ENCODE results near the gene SKI. TPM values are rescaled to one million over a fixed set of nuclear protein-coding genes. Genes with fewer than 3 reads are reported as not detected.
"Not testable (repeated sequence)": the region's sequence is repeated elsewhere in the genome, so short reads cannot be mapped to it uniquely, and the experiment has no call there.

The SKI gene
- polyA plus RNA-seq, 3 donors: 0.20 to 6.6 (median 0.25) TPM

DNA sequence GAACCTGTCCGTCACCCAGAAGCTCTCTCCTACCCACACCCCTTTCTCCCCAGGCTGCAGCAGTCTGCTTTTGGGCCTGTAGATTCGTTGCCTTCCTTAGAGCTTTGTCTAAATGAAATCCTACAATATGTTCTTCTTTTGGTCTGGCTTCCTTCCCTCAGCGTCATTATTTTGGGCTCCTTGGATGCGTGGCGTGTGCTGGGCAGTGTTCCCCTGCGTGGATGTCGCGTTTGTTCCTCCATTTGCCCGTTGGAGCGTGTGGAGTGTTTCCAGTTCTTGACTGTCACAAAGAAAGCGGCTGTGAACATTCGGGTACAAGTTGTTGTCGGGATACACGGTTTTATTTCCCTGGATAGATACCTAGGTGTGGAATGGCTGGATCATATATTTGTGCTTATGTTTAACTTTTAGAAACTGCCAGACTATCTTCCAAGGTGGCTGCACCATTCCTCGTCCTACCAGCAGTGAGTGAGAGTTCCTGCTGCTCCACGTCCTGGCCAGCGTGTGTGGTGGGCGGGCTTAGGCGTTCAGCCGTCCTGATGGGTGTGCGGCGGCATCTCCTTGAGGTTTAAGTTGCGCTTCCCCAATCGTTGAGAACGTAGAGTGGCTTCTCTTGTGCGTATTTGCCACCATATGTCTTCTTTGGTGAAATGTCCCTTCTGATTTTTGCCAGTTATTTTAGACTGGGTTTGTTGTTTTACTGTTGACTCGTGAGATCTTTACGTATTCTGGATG is 31.7 kb downstream of the SKI start:
- no peaks in the 10 kb centered on the region for H3K27me3 ChIP-seq (ENCODE audit: control insufficient read depth in 2 of 2, insufficient read depth in 2 of 2, low read length in 2 of 2)
- H4K20me1 ChIP-seq (ENCODE audit: insufficient read depth, low read length): peaks cover 93% of the 10 kb centered on the region
- Mint-ChIP-seq H3K27me3 (ENCODE audit: low read depth in 3 of 3) (peaks cover 0 to 2% (median 1%) of the 10 kb centered on the region in 3 donors), H3K9me3 (peaks cover 0 to 9% (median 0%) of the 10 kb centered on the region in 7 donors), H3K36me3 (peaks cover 11 to 21% of the 10 kb centered on the region in 2 donors), H3K27ac (peak overlapping the region in 3 of 7 donors; percentile 56 to 68 (median 59)), H3K4me3 (no peak overlapping the region), H3K4me1 (peaks cover 32% of the 10 kb centered on the region)
- H3K9ac ChIP-seq (ENCODE audit: insufficient read depth, low read length, poor library complexity, severe bottlenecking): no peak overlapping the region
- peaks cover 0 to 16% of the 10 kb centered on the region in 2 donors for H3K9me3 ChIP-seq (replicated peaks in 1 of 2; ENCODE audit: control insufficient read depth in 1 of 2, insufficient read depth in 1 of 2, low read length in 2 of 2)
- peaks cover 88% of the 10 kb centered on the region for H3K79me2 ChIP-seq (ENCODE audit: insufficient read depth, low read length)
- intact Hi-C loops (cut with micrococcal nuclease): loop anchor here (2.0 to 5.0 kb wide), 3 partner anchors 32 to 132 kb away; partner anchors contain the start of genes MORN1 (in 1 of the 2) and RER1 (in 1 of the 2)
- no peak overlapping the region for H3K27ac ChIP-seq (ENCODE audit: low read depth in 1 of 2, low read length in 2 of 2)
- H3K4me3 ChIP-seq (replicated peaks in 1 of 3; ENCODE audit: low read depth in 2 of 3, low read length in 3 of 3): no peak overlapping the region
- peak in 2 of 3 donors; percentile 21 to 22 for DNase-seq
- WGBS (ENCODE audit: insufficient coverage): 67% methylated on average over 19 of the region's 28 CpGs
- TF ChIP-seq, protein P1, sequence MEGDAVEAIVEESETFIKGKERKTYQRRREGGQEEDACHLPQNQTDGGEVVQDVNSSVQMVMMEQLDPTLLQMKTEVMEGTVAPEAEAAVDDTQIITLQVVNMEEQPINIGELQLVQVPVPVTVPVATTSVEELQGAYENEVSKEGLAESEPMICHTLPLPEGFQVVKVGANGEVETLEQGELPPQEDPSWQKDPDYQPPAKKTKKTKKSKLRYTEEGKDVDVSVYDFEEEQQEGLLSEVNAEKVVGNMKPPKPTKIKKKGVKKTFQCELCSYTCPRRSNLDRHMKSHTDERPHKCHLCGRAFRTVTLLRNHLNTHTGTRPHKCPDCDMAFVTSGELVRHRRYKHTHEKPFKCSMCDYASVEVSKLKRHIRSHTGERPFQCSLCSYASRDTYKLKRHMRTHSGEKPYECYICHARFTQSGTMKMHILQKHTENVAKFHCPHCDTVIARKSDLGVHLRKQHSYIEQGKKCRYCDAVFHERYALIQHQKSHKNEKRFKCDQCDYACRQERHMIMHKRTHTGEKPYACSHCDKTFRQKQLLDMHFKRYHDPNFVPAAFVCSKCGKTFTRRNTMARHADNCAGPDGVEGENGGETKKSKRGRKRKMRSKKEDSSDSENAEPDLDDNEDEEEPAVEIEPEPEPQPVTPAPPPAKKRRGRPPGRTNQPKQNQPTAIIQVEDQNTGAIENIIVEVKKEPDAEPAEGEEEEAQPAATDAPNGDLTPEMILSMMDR (IDR thresholded peaks at IDR 0.05): no peak
- H3K4me2 ChIP-seq (replicated peaks; ENCODE audit: extremely low read depth, low read length, poor library complexity, severe bottlenecking): no peak overlapping the region
- H3K4me1 ChIP-seq (ENCODE audit: control insufficient read depth in 1 of 2, insufficient read depth in 2 of 2, low read length in 2 of 2): peaks cover 0 to 28% of the 10 kb centered on the region in 2 donors
- no peaks in the 10 kb centered on the region for H3K36me3 ChIP-seq (replicated peaks in 1 of 2; ENCODE audit: control insufficient read depth in 1 of 2, insufficient read depth in 2 of 2, low read length in 2 of 2)
- H2AFZ ChIP-seq (ENCODE audit: insufficient read depth, low read depth, low read length, poor library complexity, severe bottlenecking): no peak overlapping the region

DNA sequence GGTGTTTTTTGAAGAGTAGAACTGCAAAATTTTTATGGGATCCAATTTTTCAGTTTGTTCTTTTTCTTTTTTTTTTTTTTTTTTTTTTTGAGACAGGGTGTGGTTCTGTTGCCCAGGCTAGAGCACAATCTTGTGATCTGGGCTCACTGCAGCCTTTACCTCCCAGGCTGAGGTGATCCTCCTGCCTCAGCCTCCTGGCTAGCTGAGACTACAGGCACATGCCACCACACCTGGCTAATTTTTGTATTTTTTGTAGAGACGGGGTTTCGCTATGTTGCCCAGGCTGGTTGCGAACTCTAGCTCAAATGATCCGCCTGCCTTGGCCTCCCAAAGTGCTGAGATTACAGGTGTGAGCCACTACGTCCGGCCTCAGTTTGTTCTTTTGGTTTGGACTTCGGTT is 32.4 kb downstream of the SKI start:
- Histone ChIP-seq H4K20me1 (ENCODE audit: insufficient read depth, low read length) (peaks cover 95% of the 10 kb centered on the region), H3K79me2 (ENCODE audit: insufficient read depth, low read length) (peaks cover 91% of the 10 kb centered on the region), H3K4me1 (ENCODE audit: control insufficient read depth in 1 of 2, insufficient read depth in 2 of 2, low read length in 2 of 2) (peaks cover 0 to 24% of the 10 kb centered on the region in 2 donors)
- H3K4me3 ChIP-seq (replicated peaks in 1 of 3; ENCODE audit: low read depth in 2 of 3, low read length in 3 of 3); H3K27me3 Mint-ChIP-seq (ENCODE audit: low read depth in 3 of 3); H3K4me2 ChIP-seq (replicated peaks; ENCODE audit: extremely low read depth, low read length, poor library complexity, severe bottlenecking); H3K27ac ChIP-seq (ENCODE audit: low read depth in 1 of 2, low read length in 2 of 2); H3K9me3 Mint-ChIP-seq; H3K9me3 ChIP-seq (replicated peaks in 1 of 2; ENCODE audit: control insufficient read depth in 1 of 2, insufficient read depth in 1 of 2, low read length in 2 of 2); H2AFZ ChIP-seq (ENCODE audit: insufficient read depth, low read depth, low read length, poor library complexity, severe bottlenecking); H3K9ac ChIP-seq (ENCODE audit: insufficient read depth, low read length, poor library complexity, severe bottlenecking); H3K36me3 ChIP-seq (replicated peaks in 1 of 2; ENCODE audit: control insufficient read depth in 1 of 2, insufficient read depth in 2 of 2, low read length in 2 of 2); DNase-seq; H3K27me3 ChIP-seq (ENCODE audit: control insufficient read depth in 2 of 2, insufficient read depth in 2 of 2, low read length in 2 of 2); H3K4me3 Mint-ChIP-seq: not testable (repeated sequence)
- peaks cover 37% of the 10 kb centered on the region for H3K4me1 Mint-ChIP-seq
- intact Hi-C loops (cut with micrococcal nuclease): loop anchor here in 1 of 2 donors (2.0 kb wide), 1 partner anchor 56 kb away; no protein-coding TSS in a partner anchor
- WGBS (ENCODE audit: insufficient coverage): 94% methylated on average over 6 of the region's 7 CpGs
- peaks cover 11 to 25% of the 10 kb centered on the region in 2 donors for H3K36me3 Mint-ChIP-seq
- H3K27ac Mint-ChIP-seq: peak overlapping the region in 3 of 7 donors; percentile 25 to 59 (median 56)

Data from CD14-positive monocyte (primary cell).